Left lung (tissue), 10 donors: Measurements from ENCODE around the gene DST. TPM values are rescaled to one million over a fixed set of nuclear protein-coding genes. Genes with fewer than 3 reads are reported as not detected.

Source experiments
- ATAC-seq: fragments of 200-7000 bp; cut with Tn5 transposase; one replicate; pipeline ENCODE4 v1.9.1; 2020; ENCODE audit warnings: moderate library complexity
- DNase-seq, 4 donors: peaks; one replicate each; pipeline ENCODE4 v3.0.0-alpha.2; 2013 to 2020
- H3K27ac ChIP-seq, 2 donors: fragments of 200-600 bp; sonication (generic) in 1 of 2; one replicate each; pipeline versions ENCODE4 v1.5.0 to v1.8.0; 2020 to 2021
- H3K27me3 ChIP-seq, 2 donors: fragments of 200-600 bp; sonication (generic) in 1 of 2; one replicate each; pipeline versions ENCODE4 v1.5.0 to v1.8.0; 2020 to 2021
- H3K36me3 ChIP-seq, 2 donors: fragments of 200-600 bp; sonication (generic) in 1 of 2; one replicate each; pipeline versions ENCODE4 v1.5.0 to v1.8.0; 2020 to 2021
- H3K4me1 ChIP-seq, 2 donors: fragments of 200-600 bp; one replicate each; pipeline ENCODE4 v1.8.0; 2021
- H3K4me3 ChIP-seq, 2 donors: fragments of 200-600 bp; sonication (generic) in 1 of 2; one replicate each; pipeline versions ENCODE4 v1.5.0 to v1.8.0; 2020 to 2021; ENCODE audit warnings: mild to moderate bottlenecking in 1 of 2
- H3K9me3 ChIP-seq, 2 donors: fragments of 200-600 bp; sonication (generic) in 1 of 2; one replicate each; pipeline versions ENCODE4 v1.5.0 to v1.8.0; 2020 to 2021
- intact Hi-C, 2 donors: fragments of 100-400 bp; cut with DNase I; formaldehyde crosslinking; loops; one replicate each; pipeline versions ENCODE4 v1.11.2 to v1.14.2; 2022
- polyA plus RNA-seq, 6 donors: library from polyadenylated mRNA; unstranded; fragments of 120-200 nt; gene quantifications; one replicate each; pipeline ENCODE4 v1.2.1, GENCODE V29; 2013; ENCODE audit not compliant: insufficient read length in 6 of 6
- total RNA-seq, 2 donors: library from RNA; stranded (reverse); fragmentation: NEBNext Ultra II Directional; extraction: Animal tissue kit (Norgen Biotek cat#: 25700); gene quantifications; one replicate each; pipeline ENCODE4 v1.2.1, GENCODE V29; 2021
- TF ChIP-seq, protein P1 (sequence below), 2 donors: fragments of 200-600 bp; sonication (generic) in 1 of 2; IDR thresholded peaks; one replicate each; pipeline versions ENCODE4 v1.5.0 to v1.8.0; 2021; ENCODE audit warnings: antibody characterized with exemption in 2 of 2
- donor health status: DM: no; HTN: yes; CAD: no.
- donor health status: DM: no; HTN: no; CAD: no.

Gene DST
- total and polyA plus RNA-seq, 8 donors, result 290 to 636 (median 504) TPM

DNA sequence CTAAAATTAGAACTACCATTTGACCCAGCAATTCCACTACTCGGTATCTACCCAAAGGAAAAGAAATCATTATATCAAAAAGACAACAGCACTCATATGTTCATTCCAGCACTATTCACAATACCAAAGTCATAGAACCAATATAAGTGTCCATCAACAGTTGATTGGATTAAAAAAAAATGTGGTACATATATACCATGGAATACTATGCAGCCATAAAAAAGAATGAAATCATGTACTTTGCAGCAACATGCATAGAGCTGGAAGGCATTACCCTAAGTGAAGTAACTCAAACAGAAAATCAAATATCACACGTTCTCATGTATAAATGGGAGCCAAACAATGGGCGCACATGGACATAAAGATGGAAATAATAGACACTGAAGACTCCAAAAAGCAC, 163.3 kb downstream of the DST start:
- H3K4me3 ChIP-seq, result no peak overlapping the region
- no peak for DNase-seq
- no peaks in the 10 kb centered on the region for H3K4me1 ChIP-seq
- peaks cover 0 to 32% of the 10 kb centered on the region in 2 donors for H3K36me3 ChIP-seq
- no peaks in the 10 kb centered on the region for H3K27me3 ChIP-seq
- no peaks in the 10 kb centered on the region for H3K9me3 ChIP-seq
- no peak overlapping the region for H3K27ac ChIP-seq
- TF ChIP-seq, protein P1, sequence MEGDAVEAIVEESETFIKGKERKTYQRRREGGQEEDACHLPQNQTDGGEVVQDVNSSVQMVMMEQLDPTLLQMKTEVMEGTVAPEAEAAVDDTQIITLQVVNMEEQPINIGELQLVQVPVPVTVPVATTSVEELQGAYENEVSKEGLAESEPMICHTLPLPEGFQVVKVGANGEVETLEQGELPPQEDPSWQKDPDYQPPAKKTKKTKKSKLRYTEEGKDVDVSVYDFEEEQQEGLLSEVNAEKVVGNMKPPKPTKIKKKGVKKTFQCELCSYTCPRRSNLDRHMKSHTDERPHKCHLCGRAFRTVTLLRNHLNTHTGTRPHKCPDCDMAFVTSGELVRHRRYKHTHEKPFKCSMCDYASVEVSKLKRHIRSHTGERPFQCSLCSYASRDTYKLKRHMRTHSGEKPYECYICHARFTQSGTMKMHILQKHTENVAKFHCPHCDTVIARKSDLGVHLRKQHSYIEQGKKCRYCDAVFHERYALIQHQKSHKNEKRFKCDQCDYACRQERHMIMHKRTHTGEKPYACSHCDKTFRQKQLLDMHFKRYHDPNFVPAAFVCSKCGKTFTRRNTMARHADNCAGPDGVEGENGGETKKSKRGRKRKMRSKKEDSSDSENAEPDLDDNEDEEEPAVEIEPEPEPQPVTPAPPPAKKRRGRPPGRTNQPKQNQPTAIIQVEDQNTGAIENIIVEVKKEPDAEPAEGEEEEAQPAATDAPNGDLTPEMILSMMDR (IDR thresholded peaks at IDR 0.05), result no peak
- intact Hi-C loops, result no loop called here
- no peak for ATAC-seq

DNA sequence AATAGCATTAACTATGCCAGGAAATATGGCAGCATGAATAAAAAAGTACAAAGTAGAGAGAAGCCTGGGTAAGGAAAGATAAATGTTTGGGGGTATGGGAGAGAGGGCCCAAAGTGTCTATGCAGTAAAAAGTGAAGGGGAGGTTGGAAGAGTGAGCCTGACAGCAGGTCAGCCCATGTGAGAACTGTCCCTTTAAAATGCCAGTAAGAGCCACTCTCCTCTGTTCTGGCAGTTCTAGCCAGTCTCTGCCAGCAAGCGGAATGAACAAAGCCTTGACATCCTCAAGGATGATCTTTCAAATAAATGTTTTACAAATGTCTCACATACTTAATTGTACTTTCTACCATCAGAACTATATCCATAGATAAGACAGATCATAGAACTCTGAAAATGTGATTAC, 164.5 kb downstream of the DST start:
- Histone ChIP-seq H3K27ac (no peak overlapping the region), H3K4me1 (no peaks in the 10 kb centered on the region), H3K4me3 (no peak overlapping the region), H3K9me3 (no peaks in the 10 kb centered on the region), H3K27me3 (no peaks in the 10 kb centered on the region), H3K36me3 (peaks cover 0 to 33% of the 10 kb centered on the region in 2 donors)
- DNase-seq, result no peak
- TF ChIP-seq, protein P1 (IDR thresholded peaks at IDR 0.05), result no peak
- intact Hi-C loops, result no loop called here
- no peak for ATAC-seq

DNA sequence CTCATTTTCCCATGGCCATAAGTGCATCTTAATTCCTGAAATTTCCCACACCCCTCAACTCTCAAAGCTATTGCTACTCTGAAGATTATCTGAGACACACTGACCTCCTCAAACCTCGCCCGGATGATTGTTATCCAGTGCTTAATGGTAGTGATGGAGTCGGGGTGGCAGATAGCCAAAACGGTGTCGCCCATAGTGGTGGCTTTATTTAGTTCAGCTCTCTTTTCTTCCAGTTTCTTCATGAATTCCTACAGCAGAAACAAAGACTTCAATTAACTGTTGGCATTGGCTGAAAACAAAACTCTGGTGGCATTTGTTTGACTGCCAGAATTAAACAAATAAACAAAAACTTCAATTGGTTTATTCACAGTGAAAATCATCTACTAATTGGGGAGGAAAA, 165.4 kb downstream of the DST start:
- ATAC-seq (no peak), DNase-seq (no peak)
- Histone ChIP-seq H3K36me3 (peaks cover 0 to 43% of the 10 kb centered on the region in 2 donors), H3K27ac (no peak overlapping the region), H3K4me1 (no peaks in the 10 kb centered on the region), H3K4me3 (no peak overlapping the region), H3K9me3 (no peaks in the 10 kb centered on the region), H3K27me3 (no peaks in the 10 kb centered on the region)
- intact Hi-C loops, result no loop called here
- TF ChIP-seq, protein P1 (IDR thresholded peaks at IDR 0.05), result no peak

DNA sequence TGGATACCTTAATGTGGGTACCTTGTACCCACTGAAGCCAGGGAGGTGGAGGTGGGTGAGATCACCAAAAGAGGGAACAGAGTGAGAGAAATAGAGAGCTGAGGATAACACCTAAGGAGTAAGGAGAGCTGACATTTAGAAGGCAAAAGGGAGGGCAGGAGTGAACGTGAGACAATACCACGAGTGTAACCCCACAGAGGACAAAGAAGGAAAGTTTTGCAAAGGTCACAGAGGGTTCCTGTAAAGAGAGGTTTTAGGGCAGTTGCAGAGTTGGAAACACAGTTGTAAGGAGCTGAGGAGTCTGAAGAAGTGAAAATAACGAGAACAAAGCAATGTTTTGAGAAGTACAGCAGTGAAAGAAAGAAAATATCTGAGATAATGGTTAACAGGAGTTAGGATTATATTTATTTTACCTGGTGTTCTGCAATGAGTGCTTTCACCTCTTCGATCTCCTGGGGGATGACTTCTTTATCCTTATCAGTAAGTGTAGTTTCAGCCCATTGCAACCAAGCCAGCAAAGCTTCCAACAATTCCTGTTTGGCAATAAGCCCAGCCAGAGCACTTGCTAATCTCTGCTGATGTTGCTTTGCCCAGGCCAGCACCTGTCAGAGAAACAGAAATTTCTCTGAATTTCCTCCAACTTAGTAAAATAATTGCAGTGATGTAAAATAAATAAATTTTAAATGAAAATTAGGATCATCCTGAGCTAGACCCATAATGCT, 166.8 kb downstream of the DST start:
- Histone ChIP-seq H3K4me3 (no peak overlapping the region), H3K4me1 (no peaks in the 10 kb centered on the region), H3K27me3 (no peaks in the 10 kb centered on the region), H3K27ac (no peak overlapping the region), H3K36me3 (peaks cover 0 to 38% of the 10 kb centered on the region in 2 donors), H3K9me3 (no peaks in the 10 kb centered on the region)
- ATAC-seq (peak; percentile 82), DNase-seq (peak in 1 of 4 donors; percentile 36)
- TF ChIP-seq, protein P1 (IDR thresholded peaks at IDR 0.05), result no peak
- intact Hi-C loops, result no loop called here

DNA sequence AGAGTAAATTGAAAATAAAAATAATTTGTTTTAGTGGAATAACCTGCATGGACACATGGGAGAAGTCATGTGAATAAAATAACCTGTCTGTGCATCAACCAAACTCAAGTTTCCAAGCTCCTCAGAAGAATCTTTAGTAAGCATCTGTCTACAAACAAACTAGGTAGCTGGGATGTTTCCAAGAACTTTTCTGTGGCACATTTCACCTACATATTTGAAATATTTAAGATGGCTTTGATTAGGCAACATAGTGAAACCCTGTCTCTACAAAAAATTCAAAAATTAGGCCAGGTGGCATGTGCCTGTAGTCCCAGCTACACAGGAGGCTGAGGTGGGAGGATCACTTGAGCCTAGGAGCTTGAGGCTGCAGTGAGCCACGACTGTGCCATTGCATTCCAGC, 168.2 kb downstream of the DST start:
- peaks cover 0 to 36% of the 10 kb centered on the region in 2 donors for H3K36me3 ChIP-seq
- H3K4me3 ChIP-seq, result no peak overlapping the region
- ATAC-seq (no peak), DNase-seq (no peak)
- H3K27me3 ChIP-seq, result no peaks in the 10 kb centered on the region
- no peak overlapping the region for H3K27ac ChIP-seq
- no peaks in the 10 kb centered on the region for H3K4me1 ChIP-seq
- TF ChIP-seq, protein P1 (IDR thresholded peaks at IDR 0.05), result no peak
- no peaks in the 10 kb centered on the region for H3K9me3 ChIP-seq
- intact Hi-C loops, result no loop called here
